GM20431 (cell line): ENCODE results near the gene PCDHGB4.
"Not testable (repeated sequence)": the region's sequence is repeated elsewhere in the genome, so short reads cannot be mapped to it uniquely, and the experiment has no call there.

ENCODE experiments used
- in situ Hi-C: fragments of 300-500 bp; cut with MseI, MboI; formaldehyde crosslinking; loops from one replicate; pipeline ENCODE4 v1.15.0; 2020; ENCODE audit warnings: low sequenced_read_pairs; ENCODE audit not compliant: unreplicated experiment

PCDHGB4 gene

GRCh38 chr5:141387557-141388311 lies at the start of gene PCDHGB4:
Gene PCDHGB4 (plus strand): TSS chr5:141387698. CDS start chr5:141387885, 187 bp downstream.
- in situ Hi-C loops: not testable (repeated sequence)

- in situ Hi-C loops: no loop called here
Measured at GRCh38 chr5:141338538-141339306, 48.8 kb upstream of the PCDHGB4 start, which contains the start of gene PCDHGA2. Gene PCDHGA2 (plus strand): TSS chr5:141338760.

GRCh38 chr5:141340781-141341354 lies 46.6 kb upstream of the PCDHGB4 start:
- in situ Hi-C loops: not testable (repeated sequence)

GRCh38 chr5:141342773-141343172 lies 44.7 kb upstream of the PCDHGB4 start:
- in situ Hi-C loops: no loop called here

- in situ Hi-C loops: no loop called here
Measured at GRCh38 chr5:141343242-141343952, 44.1 kb upstream of the PCDHGB4 start, which contains the start of gene PCDHGA3. Gene PCDHGA3 (plus strand): TSS chr5:141343829. CDS start chr5:141344034, 205 bp downstream.

- in situ Hi-C loops: no loop called here
Measured at GRCh38 chr5:141343953-141344463, 43.5 kb upstream of the PCDHGB4 start.

GRCh38 chr5:141345327-141345726 lies 42.2 kb upstream of the PCDHGB4 start:
- in situ Hi-C loops: no loop called here

- in situ Hi-C loops: not testable (repeated sequence)
Measured at GRCh38 chr5:141346017-141346416, 41.5 kb upstream of the PCDHGB4 start.

GRCh38 chr5:141349917-141350619 lies 37.4 kb upstream of the PCDHGB4 start, which contains the start of gene PCDHGB1:
Gene PCDHGB1 (plus strand): TSS chr5:141350099. CDS start chr5:141350261, 162 bp downstream.
- in situ Hi-C loops: no loop called here

GRCh38 chr5:141351591-141351990 lies 35.9 kb upstream of the PCDHGB4 start:
- in situ Hi-C loops: no loop called here

- in situ Hi-C loops: no loop called here
Measured at GRCh38 chr5:141354900-141355469, 32.5 kb upstream of the PCDHGB4 start, which contains the start of gene PCDHGA4. Gene PCDHGA4 (plus strand): TSS chr5:141355021. CDS start chr5:141355108, 87 bp downstream.

- in situ Hi-C loops: no loop called here
Measured at GRCh38 chr5:141355641-141356040, 31.9 kb upstream of the PCDHGB4 start.

GRCh38 chr5:141356133-141356532 lies 31.4 kb upstream of the PCDHGB4 start:
- in situ Hi-C loops: no loop called here

- in situ Hi-C loops: no loop called here
Measured at GRCh38 chr5:141356950-141357349, 30.5 kb upstream of the PCDHGB4 start.

GRCh38 chr5:141359790-141360426 lies 27.6 kb upstream of the PCDHGB4 start, which contains the start of gene PCDHGB2:
Gene PCDHGB2 (plus strand): TSS chr5:141359994. CDS start chr5:141360136, 142 bp downstream.
- in situ Hi-C loops: no loop called here

- in situ Hi-C loops: no loop called here
Measured at GRCh38 chr5:141360685-141361084, 26.8 kb upstream of the PCDHGB4 start.

- in situ Hi-C loops: no loop called here
Measured at GRCh38 chr5:141362719-141363118, 24.8 kb upstream of the PCDHGB4 start.
